Hepatocyte (in vitro differentiated cells): Measurements from ENCODE around the gene MATR3. TPM values are rescaled to one million over a fixed set of nuclear protein-coding genes. Genes with fewer than 3 reads are reported as not detected.
"Not testable (repeated sequence)": the region's sequence is repeated elsewhere in the genome, so short reads cannot be mapped to it uniquely, and the experiment has no call there.

Experiments used
- DNase-seq: peaks from one replicate; pipeline ENCODE4 v3.0.0-alpha.2; 2016; ENCODE audit warnings: low spot score
- H2AFZ ChIP-seq: fragments of 200-600 bp; sonication (generic); 2 replicates; pipeline ENCODE4 v1.6.0; 2016; ENCODE audit warnings: antibody characterized with exemption, mild to moderate bottlenecking
- H3K27ac ChIP-seq: fragments of 200-600 bp; sonication (generic); 2 replicates; pipeline ENCODE4 v1.5.1; 2016; ENCODE audit warnings: mild to moderate bottlenecking
- H3K27me3 ChIP-seq: fragments of 200-600 bp; sonication (generic); 2 replicates; pipeline ENCODE4 v1.6.1; 2016
- H3K36me3 ChIP-seq: fragments of 200-600 bp; sonication (generic); replicated peaks from 2 replicates; pipeline ENCODE4 v1.5.1; 2016; ENCODE audit warnings: low read depth; ENCODE audit not compliant: insufficient read depth
- H3K4me1 ChIP-seq: fragments of 200-600 bp; sonication (generic); 2 replicates; pipeline ENCODE4 v1.5.1; 2016; ENCODE audit warnings: mild to moderate bottlenecking, moderate library complexity; ENCODE audit not compliant: insufficient read depth
- H3K4me2 ChIP-seq: fragments of 200-600 bp; sonication (generic); 2 replicates; pipeline ENCODE4 v1.6.0; 2016
- H3K4me3 ChIP-seq: fragments of 200-600 bp; sonication (generic); 2 replicates; pipeline ENCODE4 v1.5.1; 2016; ENCODE audit warnings: mild to moderate bottlenecking
- H3K79me2 ChIP-seq: fragments of 200-600 bp; sonication (generic); 2 replicates; pipeline ENCODE4 v1.6.0; 2017; ENCODE audit warnings: mild to moderate bottlenecking
- H3K9me2 ChIP-seq: fragments of 200-600 bp; sonication (generic); replicated peaks from 2 replicates; pipeline ENCODE4 v1.6.0; 2017; ENCODE audit warnings: mild to moderate bottlenecking; ENCODE audit not compliant: insufficient read depth
- H3K9me3 ChIP-seq: fragments of 200-600 bp; sonication (generic); 2 replicates; pipeline ENCODE4 v1.5.1; 2016; ENCODE audit warnings: low read depth, mild to moderate bottlenecking
- H4K20me1 ChIP-seq: fragments of 200-600 bp; sonication (generic); 2 replicates; pipeline ENCODE4 v1.6.0; 2016; ENCODE audit warnings: mild to moderate bottlenecking; ENCODE audit not compliant: insufficient read depth, poor library complexity, severe bottlenecking
- EZH2 ChIP-seq: fragments of 200-600 bp; sonication (generic); IDR thresholded peaks from 2 replicates; pipeline ENCODE4 v1.6.1; 2016; ENCODE audit warnings: antibody characterized with exemption, mild to moderate bottlenecking, borderline replicate concordance
- EZH2phosphoT487 ChIP-seq: fragments of 200-600 bp; sonication (generic); IDR thresholded peaks from one replicate; pipeline ENCODE4 v1.6.1; 2018; ENCODE audit warnings: antibody characterized with exemption, mild to moderate bottlenecking, low read depth, moderate library complexity; ENCODE audit not compliant: unreplicated experiment, severe bottlenecking
- WGBS: methylation state at CpG from one replicate; pipeline ENCODE4 v1.1.6; 2016; ENCODE audit warnings: low lambda C conversion rate; ENCODE audit errors: missing lambda C conversion rate; 5-methylcytosine and 5-hydroxymethylcytosine counted together
- polyA plus RNA-seq: library from polyadenylated mRNA; unstranded; fragments of >200 nt; fragmentation: Nextera tagmentation; extraction: Ambion mirVana; gene quantifications from 2 replicates; pipeline ENCODE4 v1.2.1, GENCODE V29; 2016
- total RNA-seq: library from RNA; depleted of rRNA; stranded (reverse); fragments of >200 nt; gene quantifications from 2 replicates; pipeline ENCODE4 v1.2.3, GENCODE V29; 2014
- TF ChIP-seq, protein P1 (sequence below): fragments of 200-600 bp; sonication (generic); IDR thresholded peaks from 2 replicates; pipeline ENCODE4 v1.5.1; 2016; ENCODE audit warnings: antibody characterized with exemption, mild to moderate bottlenecking; ENCODE audit not compliant: poor library complexity

MATR3 gene
- total and polyA plus RNA-seq, 2 experiments from 2014 or later, result 183 to 355 TPM

GRCh38 chr5:139306197-139306596 lies 12.7 kb downstream of the MATR3 start:
- Histone ChIP-seq H3K27ac (no peak overlapping the region), H4K20me1 (peaks cover 100% of the 10 kb centered on the region), H3K27me3 (no peaks in the 10 kb centered on the region), H3K4me3 (no peak overlapping the region), H3K9me2 (no peaks in the 10 kb centered on the region), H3K36me3 (no peaks in the 10 kb centered on the region), H3K79me2 (peaks cover 100% of the 10 kb centered on the region), H3K4me2 (peak overlapping the region; percentile 51), H3K9me3 (no peaks in the 10 kb centered on the region), H2AFZ (no peak overlapping the region), H3K4me1 (peaks cover 34% of the 10 kb centered on the region)
- no peak for DNase-seq
- whole genome bisulfite sequencing, result 76% methylated on average over 1 of the region's 1 CpG
- TF ChIP-seq EZH2 (no peak), EZH2phosphoT487 (no peak)
- TF ChIP-seq, protein P1, sequence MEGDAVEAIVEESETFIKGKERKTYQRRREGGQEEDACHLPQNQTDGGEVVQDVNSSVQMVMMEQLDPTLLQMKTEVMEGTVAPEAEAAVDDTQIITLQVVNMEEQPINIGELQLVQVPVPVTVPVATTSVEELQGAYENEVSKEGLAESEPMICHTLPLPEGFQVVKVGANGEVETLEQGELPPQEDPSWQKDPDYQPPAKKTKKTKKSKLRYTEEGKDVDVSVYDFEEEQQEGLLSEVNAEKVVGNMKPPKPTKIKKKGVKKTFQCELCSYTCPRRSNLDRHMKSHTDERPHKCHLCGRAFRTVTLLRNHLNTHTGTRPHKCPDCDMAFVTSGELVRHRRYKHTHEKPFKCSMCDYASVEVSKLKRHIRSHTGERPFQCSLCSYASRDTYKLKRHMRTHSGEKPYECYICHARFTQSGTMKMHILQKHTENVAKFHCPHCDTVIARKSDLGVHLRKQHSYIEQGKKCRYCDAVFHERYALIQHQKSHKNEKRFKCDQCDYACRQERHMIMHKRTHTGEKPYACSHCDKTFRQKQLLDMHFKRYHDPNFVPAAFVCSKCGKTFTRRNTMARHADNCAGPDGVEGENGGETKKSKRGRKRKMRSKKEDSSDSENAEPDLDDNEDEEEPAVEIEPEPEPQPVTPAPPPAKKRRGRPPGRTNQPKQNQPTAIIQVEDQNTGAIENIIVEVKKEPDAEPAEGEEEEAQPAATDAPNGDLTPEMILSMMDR, result no peak

DNA sequence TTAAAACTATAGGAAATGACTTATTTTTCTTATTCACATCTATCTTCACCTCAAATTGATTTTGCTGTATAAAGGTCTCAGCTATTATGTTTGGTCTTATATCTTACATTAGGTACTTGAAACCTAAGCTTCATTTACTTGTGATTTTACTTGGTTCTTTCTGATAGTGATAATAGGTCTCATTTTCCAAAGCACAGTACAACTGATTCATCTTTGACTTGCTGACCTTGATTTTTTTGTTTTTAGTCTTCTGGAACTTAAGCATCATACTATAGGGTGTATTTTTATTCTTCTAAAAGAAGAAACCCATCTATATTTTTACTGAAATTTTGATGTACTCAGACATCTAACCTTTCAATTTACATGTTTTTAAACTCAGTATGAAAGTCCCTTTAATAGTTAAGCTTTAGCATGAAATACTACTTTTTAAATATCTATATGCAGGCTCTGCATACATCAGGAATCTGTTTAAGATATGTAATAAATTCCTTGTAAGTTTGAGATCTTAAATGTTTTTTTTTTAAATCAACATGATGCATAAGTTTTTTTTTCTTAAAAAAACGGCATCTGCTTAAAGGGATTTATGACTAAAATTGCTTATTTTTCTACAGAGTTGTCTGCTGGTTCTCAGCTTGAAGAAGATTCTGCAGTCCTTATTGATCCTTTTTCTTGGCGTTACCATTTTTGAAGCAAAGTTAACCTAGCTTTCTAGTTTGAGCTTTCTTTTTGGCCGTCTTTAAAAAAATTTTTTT lies 13.3 kb downstream of the MATR3 start:
- peaks cover 34% of the 10 kb centered on the region for H3K4me1 ChIP-seq
- TF ChIP-seq EZH2, result no peak
- TF ChIP-seq, protein P1, result no peak
- TF ChIP-seq EZH2phosphoT487, result no peak
- no peaks in the 10 kb centered on the region for H3K36me3 ChIP-seq
- H3K27ac ChIP-seq, result no peak overlapping the region
- no peak overlapping the region for H2AFZ ChIP-seq
- WGBS, result 88% methylated on average over 3 of the region's 3 CpGs
- H3K4me3 ChIP-seq, result no peak overlapping the region
- H3K4me2 ChIP-seq, result no peak overlapping the region
- no peaks in the 10 kb centered on the region for H3K27me3 ChIP-seq
- DNase-seq, result no peak
- no peaks in the 10 kb centered on the region for H3K9me2 ChIP-seq
- H3K9me3 ChIP-seq, result no peaks in the 10 kb centered on the region
- peaks cover 100% of the 10 kb centered on the region for H3K79me2 ChIP-seq
- H4K20me1 ChIP-seq, result peaks cover 100% of the 10 kb centered on the region

DNA sequence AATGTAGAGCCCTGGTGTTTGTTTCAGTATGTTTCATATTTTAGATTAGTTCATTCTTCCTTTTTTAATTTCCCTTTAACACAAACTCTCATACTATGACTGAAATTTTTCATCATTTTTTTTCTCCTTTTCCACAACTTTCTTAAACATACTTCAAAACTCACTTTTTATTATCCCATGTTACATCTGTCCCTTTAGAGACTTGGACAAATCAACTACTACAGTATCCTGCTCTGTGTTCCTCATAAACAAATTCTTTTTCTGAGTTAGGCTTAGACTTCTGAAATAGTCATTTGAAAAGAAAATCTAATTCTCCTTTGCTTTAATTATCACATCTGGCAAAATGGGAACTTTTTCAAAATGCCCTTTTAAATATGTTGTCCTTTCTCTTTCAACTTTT lies 15.3 kb downstream of the MATR3 start:
- Histone ChIP-seq H3K4me2 (no peak overlapping the region), H3K79me2 (peaks cover 100% of the 10 kb centered on the region), H3K4me3 (no peak overlapping the region), H3K9me2 (no peaks in the 10 kb centered on the region), H4K20me1 (peaks cover 100% of the 10 kb centered on the region), H3K9me3 (no peaks in the 10 kb centered on the region), H3K4me1 (peaks cover 28% of the 10 kb centered on the region), H3K27me3 (no peaks in the 10 kb centered on the region), H3K27ac (no peak overlapping the region), H3K36me3 (no peaks in the 10 kb centered on the region), H2AFZ (no peak overlapping the region)
- DNase-seq, result no peak
- TF ChIP-seq EZH2, result no peak
- TF ChIP-seq EZH2phosphoT487, result no peak
- TF ChIP-seq, protein P1, result no peak

GRCh38 chr5:139310715-139311186 lies 17.2 kb downstream of the MATR3 start:
- not testable (repeated sequence) for H3K4me2 ChIP-seq, H2AFZ ChIP-seq, H3K27me3 ChIP-seq, H3K9me2 ChIP-seq, DNase-seq, H3K4me3 ChIP-seq, H3K36me3 ChIP-seq, H3K9me3 ChIP-seq, H3K27ac ChIP-seq
- H4K20me1 ChIP-seq, result peaks cover 100% of the 10 kb centered on the region
- H3K4me1 ChIP-seq, result peaks cover 11% of the 10 kb centered on the region
- WGBS, result 93% methylated on average over 8 of the region's 9 CpGs
- H3K79me2 ChIP-seq, result peaks cover 100% of the 10 kb centered on the region
